Measurements from ENCODE around the gene ECEL1.
"Not testable (repeated sequence)": the region's sequence is repeated elsewhere in the genome, so short reads cannot be mapped to it uniquely, and the experiment has no call there.

ECEL1 gene

DNA sequence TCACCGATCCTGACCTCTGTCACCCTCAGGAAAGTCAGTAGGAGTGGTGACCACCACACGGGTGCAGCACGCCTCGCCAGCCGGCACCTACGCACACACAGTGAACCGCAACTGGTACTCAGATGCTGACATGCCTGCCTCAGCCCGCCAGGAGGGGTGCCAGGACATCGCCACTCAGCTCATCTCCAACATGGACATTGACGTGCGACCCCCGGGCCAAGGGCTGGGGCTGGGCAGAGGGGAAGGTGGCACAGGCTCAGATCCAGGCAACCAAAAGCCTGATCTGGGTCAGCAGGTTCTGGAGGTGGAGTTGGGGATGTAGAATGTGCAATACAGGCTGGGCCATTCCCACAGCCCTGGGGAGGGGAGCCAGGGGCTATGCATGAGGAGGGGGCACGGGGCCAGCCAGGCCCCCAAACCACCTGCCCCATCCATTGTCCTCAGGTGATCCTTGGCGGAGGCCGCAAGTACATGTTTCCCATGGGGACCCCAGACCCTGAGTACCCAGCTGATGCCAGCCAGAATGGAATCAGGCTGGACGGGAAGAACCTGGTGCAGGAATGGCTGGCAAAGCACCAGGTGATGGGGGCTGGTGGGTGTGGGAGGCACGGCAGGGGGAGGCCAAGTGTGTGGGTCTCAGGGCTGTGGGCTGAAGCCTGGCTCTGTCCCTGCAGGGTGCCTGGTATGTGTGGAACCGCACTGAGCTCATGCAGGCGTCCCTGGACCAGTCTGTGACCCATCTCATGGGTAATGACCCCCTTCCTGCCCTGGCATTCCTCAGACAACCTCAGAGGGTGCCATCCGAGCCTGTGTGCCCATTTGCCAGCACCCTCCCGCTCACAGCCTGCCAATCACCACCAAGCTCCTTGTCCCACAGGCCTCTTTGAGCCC, 30.3 kb downstream of the ECEL1 start:
- DNase-seq = no peak

DNA sequence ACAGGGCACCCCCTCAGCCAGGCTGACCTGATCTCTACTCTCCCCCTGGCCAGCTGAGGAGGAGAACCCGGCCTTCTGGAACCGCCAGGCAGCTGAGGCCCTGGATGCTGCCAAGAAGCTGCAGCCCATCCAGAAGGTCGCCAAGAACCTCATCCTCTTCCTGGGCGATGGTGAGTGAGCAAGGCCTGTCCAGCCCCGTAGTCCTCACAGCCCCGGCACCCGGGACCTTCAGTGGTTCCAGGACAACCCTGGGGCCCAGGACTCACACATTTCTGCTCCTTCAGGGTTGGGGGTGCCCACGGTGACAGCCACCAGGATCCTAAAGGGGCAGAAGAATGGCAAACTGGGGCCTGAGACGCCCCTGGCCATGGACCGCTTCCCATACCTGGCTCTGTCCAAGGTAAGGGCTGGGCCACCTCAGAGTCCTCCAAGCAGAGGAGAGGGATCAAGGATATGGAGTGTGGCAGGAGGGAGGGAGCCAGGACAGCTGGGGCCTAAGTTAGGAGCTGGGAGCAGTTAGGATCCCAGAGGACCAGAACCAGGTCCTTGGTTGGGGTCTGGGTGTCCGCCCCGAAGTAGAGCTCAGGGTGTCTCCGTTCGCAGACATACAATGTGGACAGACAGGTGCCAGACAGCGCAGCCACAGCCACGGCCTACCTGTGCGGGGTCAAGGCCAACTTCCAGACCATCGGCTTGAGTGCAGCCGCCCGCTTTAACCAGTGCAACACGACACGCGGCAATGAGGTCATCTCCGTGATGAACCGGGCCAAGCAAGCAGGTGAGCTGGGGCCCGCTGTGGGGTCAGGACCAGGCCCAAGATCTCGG, 31.1 kb downstream of the ECEL1 start:
- no peak for DNase-seq

DNA sequence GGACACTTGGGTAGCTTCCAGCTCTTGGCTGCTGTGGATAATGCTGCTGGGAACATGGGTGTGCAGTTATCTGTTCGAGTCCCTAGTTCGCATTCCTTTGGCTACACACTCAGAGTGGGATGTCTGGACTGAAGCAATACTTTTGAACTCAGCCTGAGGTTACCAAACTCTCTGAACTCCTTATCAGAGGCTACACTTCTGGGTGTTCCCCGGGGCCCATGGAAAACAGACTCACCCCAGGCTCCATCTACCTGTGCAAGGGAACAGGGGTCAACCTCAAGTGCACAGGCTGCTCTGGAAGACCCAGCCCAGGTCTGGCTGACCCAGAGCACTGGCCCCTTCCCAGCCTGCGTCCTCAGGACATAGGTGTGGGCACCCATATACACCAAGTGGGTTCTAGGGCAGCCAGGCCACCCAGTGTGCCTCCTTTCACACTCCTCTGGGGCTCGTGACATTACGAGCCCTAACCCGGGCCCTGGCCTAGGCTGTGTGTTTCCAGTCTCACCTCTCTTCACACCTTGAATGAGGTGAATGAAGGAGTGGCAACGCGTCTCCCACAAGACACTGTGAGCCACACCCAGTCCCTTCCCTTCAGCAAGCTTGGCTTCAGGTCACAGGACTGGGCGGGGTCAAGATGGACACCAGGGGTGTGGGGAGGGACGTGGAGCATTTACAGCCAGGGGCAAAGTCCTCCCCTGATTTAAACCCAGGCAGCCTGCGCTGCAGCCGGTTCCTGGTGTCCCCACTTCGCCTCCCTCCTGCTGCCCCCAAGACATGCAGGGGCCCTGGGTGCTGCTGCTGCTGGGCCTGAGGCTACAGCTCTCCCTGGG, 32.0 kb downstream of the ECEL1 start, which contains the start of gene ALPI:
Gene ALPI (plus strand): TSS at position 728 of the 830 bp plus-strand sequence. CDS start 47 bp downstream, at position 775.
- no peak for DNase-seq

DNA sequence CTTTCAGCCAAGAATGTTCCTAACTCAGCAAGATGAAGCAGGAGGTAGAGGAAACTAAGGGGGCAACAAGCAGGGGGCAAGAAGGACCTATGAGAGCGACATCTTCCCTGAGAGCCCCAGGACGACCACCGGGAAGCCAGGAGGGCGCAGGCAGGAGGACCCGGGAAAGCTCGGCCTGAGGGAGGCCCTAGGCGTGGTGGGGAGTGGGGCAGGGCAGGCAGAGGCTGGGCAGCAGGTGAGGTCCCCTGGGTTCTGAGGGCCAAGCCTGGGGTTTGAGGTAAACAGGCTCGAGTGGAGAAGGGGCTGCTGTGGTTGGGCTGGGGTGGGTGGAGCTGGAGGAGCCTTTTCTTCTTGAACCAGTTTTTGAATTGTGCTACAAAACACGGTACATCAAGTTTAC, 33.0 kb downstream of the ECEL1 start:
- DNase-seq = no peak

DNA sequence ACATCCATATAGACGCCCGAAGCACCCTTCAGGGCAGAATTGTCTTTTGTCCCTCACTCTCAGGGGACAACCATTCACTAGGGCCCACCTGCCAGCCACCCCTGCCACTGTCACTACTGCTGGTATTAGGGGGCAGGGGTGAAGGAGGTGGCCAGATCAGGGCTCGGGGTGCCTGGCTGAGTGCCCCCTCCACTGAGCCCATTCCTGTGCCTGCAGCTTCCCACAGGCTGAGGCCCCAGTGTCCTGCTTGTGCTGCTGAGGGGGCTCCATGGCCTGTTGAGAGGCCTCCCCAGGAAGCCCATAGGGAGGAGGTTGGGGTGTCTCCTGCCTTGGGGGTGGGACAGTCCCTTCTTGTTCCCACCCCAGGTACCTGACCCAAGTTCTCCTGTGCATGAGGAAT, 36.0 kb downstream of the ECEL1 start:
- not testable (repeated sequence) for DNase-seq

DNA sequence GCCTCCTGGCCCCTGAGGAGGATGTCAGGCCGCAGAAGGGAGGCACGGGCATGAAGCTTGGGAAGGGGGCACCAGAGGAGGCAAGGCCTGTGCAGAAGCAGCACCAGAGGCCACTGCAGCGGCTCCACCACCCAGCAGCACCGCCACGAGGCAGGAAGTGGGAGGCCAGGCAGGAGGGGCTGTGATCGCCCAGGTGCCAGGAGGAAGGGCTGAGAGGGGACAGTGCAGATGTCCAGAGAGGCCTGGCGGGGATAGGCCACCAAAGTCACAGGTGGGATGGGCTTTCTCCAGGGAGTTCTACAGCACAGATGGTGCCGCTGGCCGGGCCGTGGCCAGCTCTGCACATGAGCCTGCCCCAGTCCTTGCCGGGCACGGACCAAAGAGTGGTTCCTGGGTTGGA, 37.7 kb downstream of the ECEL1 start:
- no peak for DNase-seq

DNA sequence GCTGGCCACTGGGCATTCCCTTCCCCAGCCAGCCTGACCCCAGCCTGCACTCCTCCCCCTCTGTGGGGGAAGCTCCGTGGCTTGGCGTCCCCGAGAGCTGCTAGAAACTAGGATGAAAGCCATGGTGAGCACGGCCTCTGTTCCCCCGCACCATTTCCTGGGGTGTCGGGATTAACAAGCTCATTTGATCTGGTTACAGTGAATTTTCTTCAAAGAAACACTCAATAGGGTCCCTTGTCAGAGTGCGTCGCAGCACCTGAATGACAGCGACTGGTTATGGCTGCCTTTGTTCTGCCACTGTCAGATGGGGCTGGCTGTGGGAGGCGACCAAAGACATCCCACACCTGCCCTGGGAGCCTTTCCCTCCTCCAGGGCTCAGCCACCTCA, 39.3 kb downstream of the ECEL1 start:
- no peak for DNase-seq

DNA sequence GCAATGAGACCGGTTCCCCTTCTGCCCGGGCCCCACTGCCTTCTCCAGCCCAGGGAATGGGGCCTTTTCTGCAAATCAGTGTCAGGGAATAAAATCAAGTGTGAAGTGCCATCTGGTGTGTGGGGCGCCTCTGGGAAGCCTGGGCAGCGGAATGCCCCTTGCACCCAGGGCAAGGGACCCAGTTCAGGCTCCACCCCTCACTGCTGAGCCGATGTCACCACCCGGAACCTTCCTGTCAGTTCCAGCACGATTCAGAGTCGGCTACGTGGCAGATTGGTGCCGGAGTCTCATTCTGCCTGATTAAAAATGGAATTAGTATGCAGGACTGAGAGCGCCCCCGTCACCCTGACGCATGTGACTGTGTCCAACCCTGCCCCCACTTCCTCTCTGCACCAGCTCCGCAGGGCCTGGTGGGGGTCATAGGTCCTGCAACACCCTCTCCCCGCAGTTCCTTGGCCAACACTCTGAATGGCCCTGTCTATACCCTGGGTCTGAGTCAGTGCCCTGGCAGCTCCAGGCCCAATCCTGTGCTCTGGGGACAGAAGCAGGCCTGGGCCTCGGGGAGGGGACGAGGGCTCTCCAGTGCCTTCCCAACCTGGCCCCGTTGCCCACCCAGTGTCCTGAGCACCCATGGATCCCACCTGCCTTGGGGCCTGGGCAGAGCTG, 39.9 kb downstream of the ECEL1 start:
- no peak for DNase-seq

DNA sequence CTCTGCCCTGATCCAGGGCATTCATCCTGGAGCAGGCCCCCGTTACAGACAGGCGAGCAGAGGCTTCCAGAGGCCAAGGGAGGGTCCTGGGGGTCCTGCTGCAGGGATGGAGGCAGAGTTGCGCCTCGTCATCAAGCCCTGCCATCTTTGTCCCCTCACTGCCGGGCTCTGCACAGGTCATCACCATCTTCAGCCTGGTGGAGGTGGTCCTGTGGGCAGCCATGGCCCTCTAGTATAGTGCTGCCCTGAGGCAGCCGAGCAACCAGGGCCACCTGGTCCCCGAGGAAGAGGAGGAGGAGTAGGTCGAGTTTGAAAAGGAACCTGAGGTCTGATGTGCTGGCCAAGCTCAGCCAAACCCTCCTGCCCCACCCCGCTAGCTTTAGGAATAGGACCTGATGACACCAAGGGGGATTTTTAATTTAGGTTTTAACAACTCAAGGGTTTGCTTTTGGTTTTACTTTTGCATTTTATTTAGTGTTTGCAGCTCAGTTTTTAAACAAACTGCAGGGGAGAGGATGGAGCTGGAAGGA, 40.5 kb downstream of the ECEL1 start:
- no peak for DNase-seq

DNA sequence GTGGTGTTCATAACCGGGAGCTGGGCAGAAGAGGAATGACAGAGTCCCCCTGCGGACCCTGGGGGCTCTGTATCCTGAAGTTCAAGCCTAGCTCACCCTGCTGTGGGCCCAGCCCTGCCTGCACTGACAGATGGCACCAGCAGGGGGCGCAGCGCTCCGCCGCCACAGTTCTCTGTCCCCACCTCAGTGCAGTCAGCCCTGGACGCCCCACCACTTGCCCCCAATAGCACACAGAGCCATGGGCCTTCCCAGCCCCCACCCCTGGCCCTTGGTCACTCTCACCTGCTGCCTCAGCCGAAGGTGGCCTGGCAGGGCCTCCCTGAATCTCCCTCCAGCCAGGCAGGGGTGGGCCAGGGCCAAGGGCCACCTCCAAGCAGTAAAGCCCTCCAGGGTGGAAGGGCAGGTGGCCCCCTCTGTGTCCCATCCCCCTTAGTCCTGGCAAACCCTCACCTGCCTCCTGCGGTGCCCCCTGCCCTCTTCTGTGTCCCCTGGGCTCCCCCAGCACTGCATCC, 41.3 kb downstream of the ECEL1 start:
- DNase-seq = not testable (repeated sequence)

DNA sequence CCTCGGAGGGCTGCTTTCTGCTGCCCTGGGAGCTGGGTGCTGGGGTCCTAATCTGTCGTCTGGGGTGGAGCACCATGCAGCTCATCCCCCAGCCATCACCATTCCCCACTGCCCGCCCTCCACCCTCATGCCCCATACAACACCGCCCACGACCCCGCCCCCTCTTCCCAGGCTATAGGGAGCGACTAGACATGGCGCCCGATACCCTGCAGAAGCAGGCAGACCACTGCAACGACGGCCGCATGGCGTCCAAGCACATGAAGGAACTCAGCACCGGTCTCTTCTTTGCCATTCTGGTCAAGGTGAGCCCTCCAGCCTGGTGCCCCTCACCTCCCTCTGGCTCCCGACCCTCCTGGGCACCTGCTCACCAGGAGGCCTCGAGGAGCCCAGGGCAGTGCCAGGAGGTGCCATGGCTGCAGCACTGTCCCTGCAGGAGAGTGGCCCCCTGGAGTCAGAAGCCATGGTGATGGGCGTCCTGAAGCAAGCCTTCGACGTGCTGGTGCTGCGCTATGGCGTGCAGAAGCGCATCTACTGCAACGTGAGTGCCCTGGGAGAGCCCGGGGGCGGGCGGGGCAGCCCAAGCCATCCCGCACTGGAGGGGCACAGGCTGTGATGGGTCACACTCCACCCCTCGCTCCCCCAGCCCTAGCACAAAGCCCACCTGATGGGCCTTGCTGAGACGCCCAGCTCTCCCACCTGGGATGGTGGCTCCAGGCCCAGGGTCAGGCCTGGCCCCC, 42.3 kb downstream of the ECEL1 start:
- DNase-seq = not testable (repeated sequence)

DNA sequence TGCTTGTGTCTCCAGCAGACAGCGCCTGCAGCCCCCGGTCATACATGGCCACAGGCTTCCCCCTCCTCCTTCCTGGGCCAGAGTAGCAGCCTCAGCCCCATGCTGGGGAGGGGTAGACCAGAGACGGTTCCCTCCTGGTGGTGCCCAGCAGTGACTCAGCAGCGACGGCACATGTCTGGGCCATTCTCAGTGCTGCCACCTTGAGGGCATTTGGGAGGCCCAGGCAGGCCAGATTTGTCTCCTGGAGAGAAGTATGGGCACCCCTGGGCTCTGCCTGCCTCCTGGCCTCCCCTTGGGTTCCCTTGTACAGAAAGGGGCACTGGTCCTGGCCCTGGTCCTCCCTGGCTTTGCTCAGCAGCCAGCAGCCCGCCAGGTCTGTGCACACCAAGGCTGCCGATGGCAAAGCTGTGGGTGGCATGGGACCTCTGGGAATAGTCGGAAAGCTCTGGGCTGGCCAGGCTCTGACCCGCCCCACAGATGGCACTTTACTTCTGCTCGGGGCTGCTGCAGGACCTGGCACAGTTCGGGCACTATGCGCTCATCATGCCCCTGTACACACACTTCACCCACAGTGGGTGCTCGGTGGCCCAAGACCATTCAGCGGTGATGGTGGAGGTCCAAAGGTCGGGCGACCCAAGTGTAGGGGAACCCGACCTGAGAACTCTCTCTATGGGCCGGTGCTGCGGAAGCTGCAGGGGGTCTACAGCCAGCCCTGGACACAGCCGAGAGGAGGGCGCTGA, 43.1 kb downstream of the ECEL1 start:
- DNase-seq = no peak

DNA sequence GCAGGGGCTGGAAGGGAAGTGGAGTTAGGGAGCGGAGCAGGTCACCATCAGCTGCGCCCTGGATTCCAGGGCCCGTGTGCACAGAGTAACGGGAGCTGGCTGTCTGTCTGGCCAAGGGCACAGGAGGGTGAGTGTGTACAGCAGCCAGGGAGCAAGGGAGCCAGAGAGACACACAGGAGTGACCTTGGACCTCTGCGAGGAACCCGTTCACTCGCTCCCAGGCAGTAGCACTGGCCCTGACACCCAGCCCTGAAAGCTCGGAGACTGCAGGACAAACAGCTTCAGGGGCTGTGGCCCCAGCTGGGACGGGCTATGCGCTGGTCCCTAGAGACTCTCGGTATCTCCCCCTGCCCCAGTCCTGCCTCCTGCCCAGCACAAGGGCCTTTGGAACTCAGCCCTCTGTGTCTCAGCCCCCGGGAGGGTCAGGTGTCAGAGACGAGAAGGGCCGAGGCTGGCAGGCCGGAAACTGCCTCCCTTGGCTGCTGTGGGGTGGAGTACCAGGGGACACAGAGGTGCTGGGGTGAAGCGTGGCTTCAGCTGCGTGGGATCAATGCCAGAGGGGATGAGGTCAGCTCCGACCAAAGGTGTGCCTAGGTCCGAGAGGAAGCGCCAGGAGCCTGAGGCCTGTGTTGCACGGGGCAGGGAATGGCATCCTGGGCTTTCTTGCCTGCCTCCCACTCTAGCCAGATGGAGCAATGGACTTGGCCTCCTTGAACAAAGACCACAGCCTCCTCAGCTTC, 43.8 kb downstream of the ECEL1 start:
- DNase-seq = not testable (repeated sequence)

DNA sequence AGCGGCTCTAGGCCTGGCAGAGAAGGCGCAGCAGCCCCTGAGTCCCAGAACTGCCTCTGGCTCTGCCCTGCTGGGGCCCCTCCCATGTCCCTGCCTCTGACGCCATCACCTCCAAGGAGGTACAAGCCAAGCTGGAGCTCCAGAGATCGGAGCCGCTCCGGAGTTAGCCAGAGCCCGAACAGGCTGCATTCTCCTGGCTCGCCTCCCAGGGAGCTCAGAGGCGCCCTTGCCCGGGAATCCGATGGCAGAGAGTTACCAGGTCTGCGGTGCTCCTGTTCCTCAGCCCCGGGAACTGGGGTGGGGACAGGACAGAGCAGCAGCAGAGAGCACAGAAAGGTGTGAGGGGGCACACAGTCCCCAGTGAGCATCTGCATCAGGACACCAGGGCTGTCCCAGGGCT, 44.6 kb downstream of the ECEL1 start:
- DNase-seq = not testable (repeated sequence)

DNA sequence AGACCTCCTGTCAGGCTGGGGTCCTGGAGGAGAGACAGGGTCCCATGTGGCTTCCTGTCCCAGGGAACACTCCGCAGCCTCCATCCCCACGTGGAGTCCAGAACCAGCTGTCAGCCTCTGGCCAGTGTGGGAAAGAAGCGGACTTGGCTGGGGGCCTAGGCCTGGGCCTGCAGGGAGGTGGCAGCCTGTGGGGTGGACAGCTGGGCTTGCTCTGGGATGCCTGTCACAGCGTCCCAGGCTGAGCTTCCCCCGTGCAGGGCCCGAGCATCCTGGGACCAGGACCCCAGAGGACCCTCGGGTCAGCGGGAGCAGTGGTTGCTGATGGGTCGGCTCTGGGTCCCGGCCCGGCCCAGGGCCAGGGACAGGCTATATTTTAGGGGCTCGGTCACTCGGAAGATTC, 45.2 kb downstream of the ECEL1 start:
- not testable (repeated sequence) for DNase-seq

DNA sequence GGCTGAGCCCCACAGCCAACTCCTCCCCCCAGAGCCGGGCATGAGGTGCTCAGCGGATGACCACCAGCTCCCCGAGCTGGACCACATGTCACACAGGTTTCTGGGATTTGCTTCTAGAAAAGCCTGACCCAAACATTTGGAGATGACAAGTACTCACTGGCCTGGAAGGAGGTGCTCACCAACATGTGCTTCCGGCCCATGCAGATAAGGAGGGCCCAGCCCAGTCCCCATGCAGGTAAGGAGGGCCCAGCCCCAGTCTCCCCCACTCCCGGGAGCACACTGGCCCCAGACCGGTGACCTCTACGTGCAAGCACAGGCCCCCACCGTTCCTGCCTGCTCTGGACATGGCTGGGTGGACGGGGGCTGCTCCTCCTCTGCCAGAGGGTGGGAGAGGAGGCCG, 45.7 kb downstream of the ECEL1 start:
- DNase-seq = not testable (repeated sequence)

DNA sequence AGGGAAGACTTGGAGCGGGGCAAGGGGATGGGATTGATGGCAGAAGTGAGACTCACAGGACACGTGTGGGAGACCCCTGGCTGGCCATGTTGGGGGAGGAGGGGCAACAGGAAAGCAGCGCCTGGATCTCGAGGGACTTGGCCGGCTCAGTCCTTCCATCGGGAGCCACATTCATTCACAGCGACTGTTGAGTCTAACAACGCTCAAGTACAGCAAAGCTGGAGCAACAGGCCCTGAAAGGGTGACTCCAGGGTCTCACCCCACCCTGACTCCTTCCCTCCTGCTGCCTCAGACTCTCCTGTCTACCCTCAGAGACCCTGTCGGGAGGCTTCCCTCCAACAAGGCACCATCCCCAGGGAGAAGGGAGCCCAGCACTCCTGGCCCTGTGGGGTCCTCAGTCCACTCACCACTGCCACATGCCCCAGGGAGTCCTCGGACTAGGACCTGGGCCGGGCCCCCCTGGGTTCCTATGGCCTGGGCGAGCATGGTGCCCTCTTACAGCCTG, 46.4 kb downstream of the ECEL1 start:
- DNase-seq = no peak

DNA sequence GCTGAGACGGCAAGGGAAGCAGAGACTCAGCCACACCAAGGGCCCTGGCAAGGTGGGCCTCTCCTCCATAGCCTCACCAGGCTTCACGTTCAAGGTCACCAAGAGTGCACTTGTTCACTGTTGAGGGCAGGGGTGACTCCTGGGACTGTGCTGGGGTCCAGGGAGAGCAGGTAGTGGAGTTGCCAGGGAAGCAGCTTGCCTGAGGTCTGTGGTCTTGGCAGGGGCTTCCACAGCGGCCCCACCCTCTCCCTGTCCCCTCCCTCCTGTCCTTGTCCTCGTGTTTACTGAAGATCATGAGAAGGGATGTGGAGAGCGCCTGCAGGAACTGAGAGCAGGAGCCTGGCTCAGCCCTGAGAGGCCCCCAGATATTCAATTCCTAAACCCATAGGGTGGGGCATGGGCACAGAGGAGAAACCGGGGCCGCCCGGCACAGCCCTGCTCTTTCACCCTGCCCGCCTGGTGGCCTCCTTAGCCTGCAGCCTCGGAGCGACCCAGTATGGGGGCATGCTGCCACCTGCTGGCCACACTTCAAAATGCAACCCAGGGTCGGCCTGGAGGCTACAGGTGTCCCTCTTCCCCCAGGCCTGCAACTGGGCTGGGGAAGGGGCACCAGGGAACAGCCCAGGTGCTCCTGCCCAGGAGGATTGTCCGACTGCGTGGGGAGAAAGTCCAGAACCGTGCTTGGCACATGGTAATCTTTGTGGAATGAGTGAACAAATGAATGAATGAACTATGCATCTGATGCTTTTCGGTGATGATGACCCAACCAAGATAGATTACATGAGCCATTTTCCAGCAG, 47.2 kb downstream of the ECEL1 start:
- DNase-seq = not testable (repeated sequence)

DNA sequence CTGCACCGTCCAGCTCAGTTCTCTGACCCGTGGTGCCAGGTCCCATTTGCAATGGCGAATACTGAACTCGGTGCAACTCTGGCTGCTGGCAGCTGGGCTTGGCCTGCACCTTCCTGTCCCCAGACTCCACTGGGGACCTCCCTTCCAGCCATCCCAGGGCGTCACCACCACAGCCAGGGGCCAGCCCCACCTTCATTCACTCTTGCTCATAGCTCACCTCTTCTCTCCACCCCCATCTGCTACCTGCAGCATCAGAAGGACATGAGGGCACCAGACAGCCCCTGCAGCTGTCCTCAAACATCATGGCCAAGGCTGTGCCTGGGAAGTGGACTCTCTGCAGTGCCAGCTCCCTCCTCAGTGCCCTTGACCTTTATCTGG, 47.9 kb downstream of the ECEL1 start:
- no peak for DNase-seq

Measured in NCI-H2171 (cell line).